SK-N-SH (cell line): Measurements from ENCODE around the gene FOCAD.

Source experiments
- TF ChIP-seq, protein P1 (sequence below): IDR thresholded peaks from 2 replicates; pipeline ENCODE4 v1.4.0; 2012; ENCODE audit warnings: low read depth, borderline replicate concordance
- TF ChIP-seq, protein P2 (sequence below): fragments of 200-600 bp; sonication (generic); IDR thresholded peaks from 2 replicates; pipeline ENCODE4 v1.6.1; 2017; ENCODE audit warnings: antibody characterized with exemption, mild to moderate bottlenecking, moderate library complexity

DNA sequence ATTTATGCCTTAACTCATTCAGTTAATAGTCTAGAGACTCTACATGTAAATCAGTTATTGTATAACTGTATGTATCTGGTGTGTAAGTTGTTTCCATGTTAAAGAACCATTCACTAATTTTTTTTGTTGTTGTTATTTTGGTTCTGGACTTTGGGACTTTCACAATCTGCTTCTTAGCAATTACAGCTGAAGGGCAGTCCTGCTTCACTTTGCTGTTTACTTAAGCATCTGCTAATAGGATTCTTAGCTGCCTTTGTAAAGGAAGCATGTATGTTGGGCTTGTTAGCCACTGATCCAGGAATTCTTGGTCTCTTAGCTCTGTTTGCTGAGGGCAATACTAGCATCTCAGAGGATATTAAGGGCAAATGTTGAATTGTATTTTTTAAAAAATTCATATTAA lies 97.0 kb downstream of the FOCAD start:
- TF ChIP-seq, protein P1, sequence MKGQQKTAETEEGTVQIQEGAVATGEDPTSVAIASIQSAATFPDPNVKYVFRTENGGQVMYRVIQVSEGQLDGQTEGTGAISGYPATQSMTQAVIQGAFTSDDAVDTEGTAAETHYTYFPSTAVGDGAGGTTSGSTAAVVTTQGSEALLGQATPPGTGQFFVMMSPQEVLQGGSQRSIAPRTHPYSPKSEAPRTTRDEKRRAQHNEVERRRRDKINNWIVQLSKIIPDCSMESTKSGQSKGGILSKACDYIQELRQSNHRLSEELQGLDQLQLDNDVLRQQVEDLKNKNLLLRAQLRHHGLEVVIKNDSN = no peak
- TF ChIP-seq, protein P2, sequence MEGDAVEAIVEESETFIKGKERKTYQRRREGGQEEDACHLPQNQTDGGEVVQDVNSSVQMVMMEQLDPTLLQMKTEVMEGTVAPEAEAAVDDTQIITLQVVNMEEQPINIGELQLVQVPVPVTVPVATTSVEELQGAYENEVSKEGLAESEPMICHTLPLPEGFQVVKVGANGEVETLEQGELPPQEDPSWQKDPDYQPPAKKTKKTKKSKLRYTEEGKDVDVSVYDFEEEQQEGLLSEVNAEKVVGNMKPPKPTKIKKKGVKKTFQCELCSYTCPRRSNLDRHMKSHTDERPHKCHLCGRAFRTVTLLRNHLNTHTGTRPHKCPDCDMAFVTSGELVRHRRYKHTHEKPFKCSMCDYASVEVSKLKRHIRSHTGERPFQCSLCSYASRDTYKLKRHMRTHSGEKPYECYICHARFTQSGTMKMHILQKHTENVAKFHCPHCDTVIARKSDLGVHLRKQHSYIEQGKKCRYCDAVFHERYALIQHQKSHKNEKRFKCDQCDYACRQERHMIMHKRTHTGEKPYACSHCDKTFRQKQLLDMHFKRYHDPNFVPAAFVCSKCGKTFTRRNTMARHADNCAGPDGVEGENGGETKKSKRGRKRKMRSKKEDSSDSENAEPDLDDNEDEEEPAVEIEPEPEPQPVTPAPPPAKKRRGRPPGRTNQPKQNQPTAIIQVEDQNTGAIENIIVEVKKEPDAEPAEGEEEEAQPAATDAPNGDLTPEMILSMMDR = no peak
